Endodermal cell (in vitro differentiated cells): ENCODE measurements around the gene REG4. TPM values are rescaled to one million over a fixed set of nuclear protein-coding genes. Genes with fewer than 3 reads are reported as not detected.

ENCODE experiments used
- DNase-seq: peaks from one replicate; pipeline ENCODE4 v3.0.0-alpha.2; 2017
- H3K27ac ChIP-seq: 2 replicates; pipeline ENCODE4 v1.5.1; 2013; ENCODE audit warnings: mild to moderate bottlenecking, low read depth, low read length, moderate library complexity
- H3K27me3 ChIP-seq: 2 replicates; pipeline ENCODE4 v1.6.1; 2013; ENCODE audit warnings: mild to moderate bottlenecking, low read length, moderate library complexity; ENCODE audit not compliant: insufficient read depth, control insufficient read depth, poor library complexity, severe bottlenecking
- H3K36me3 ChIP-seq: 2 replicates; pipeline ENCODE4 v1.7.0; 2013; ENCODE audit warnings: mild to moderate bottlenecking, low read length, moderate library complexity; ENCODE audit not compliant: control insufficient read depth, insufficient read depth
- H3K4me1 ChIP-seq: one replicate; pipeline ENCODE4 v1.7.0; 2013; ENCODE audit warnings: low read length; ENCODE audit not compliant: control insufficient read depth, insufficient read depth
- H3K4me3 ChIP-seq: 2 replicates; pipeline ENCODE4 v1.5.1; 2013; ENCODE audit warnings: mild to moderate bottlenecking, low read length, moderate library complexity
- H3K9ac ChIP-seq: 2 replicates; pipeline ENCODE4 v1.6.1; 2013; ENCODE audit warnings: mild to moderate bottlenecking, low read length, moderate library complexity; ENCODE audit not compliant: poor library complexity, severe bottlenecking; ENCODE audit errors: extremely low read depth
- H3K9me3 ChIP-seq: 2 replicates; pipeline ENCODE4 v1.6.1; 2013; ENCODE audit warnings: mild to moderate bottlenecking, low read length, moderate library complexity; ENCODE audit not compliant: control insufficient read depth
- H3K27ac Mint-ChIP-seq: 2 replicates; pipeline ENCODE4 v1.8.0; 2020; ENCODE audit warnings: mixed read lengths
- H3K27me3 Mint-ChIP-seq: 2 replicates; pipeline ENCODE4 v1.8.0; 2021; ENCODE audit warnings: mild to moderate bottlenecking, mixed read lengths; ENCODE audit not compliant: insufficient read depth
- H3K36me3 Mint-ChIP-seq: 2 replicates; pipeline ENCODE4 v1.8.0; 2020; ENCODE audit warnings: low read depth, mixed read lengths
- H3K4me1 Mint-ChIP-seq: 2 replicates; pipeline ENCODE4 v1.8.0; 2020; ENCODE audit warnings: mixed read lengths
- H3K4me3 Mint-ChIP-seq: 2 replicates; pipeline ENCODE4 v1.8.0; 2020; ENCODE audit warnings: mild to moderate bottlenecking, moderate library complexity, mixed read lengths
- H3K9me3 Mint-ChIP-seq: 2 replicates; pipeline ENCODE4 v1.8.0; 2020; ENCODE audit warnings: mild to moderate bottlenecking, mixed read lengths
- WGBS, 2 experiments: methylation state at CpG; one replicate each; pipeline versions ENCODE4 v1.1.5 to v1.1.7; 2013; ENCODE audit warnings: missing lambda C conversion rate in 2 of 2, mixed read lengths in 1 of 2; ENCODE audit not compliant: insufficient coverage in 1 of 2, insufficient read length in 1 of 2; 5-methylcytosine and 5-hydroxymethylcytosine counted together
- total RNA-seq, 2 donors: library from RNA; stranded (reverse); fragmentation: NEBNext Ultra II Directional in 1 of 2; extraction: Animal tissue kit (Norgen Biotek cat#: 25700) in 1 of 2; gene quantifications; 2 replicates in 1 of 2; 3 replicates in 1 of 2; pipeline ENCODE4 v1.2.1, GENCODE V29; 2021
- TF ChIP-seq, protein P1 (sequence below): fragments of 200-600 bp; sonication (generic); conservative IDR thresholded peaks from 2 replicates; pipeline ENCODE4 v1.5.0; 2021; ENCODE audit warnings: antibody characterized with exemption, mild to moderate bottlenecking

The REG4 gene
- total RNA-seq, 2 donors from 2014 or later, result not detected

DNA sequence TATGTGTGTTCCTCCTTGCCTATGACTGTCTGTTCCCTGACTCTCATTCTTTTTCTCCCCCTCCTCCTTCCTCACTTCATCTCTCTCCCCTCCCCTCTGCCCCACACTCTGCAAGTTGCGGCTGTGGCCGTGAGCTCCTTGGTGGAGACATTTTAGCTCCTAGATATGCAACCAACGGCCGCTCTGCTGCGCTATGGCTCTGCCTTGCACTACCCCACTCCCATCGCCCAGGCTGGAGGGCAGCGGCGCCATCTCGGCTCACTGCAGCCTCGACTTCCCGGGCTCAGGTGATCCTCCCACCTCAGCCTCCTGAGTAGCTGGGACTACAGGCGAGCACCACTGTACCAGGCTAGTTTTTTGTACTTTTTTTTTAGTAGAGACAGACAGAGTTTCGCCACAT lies 5.5 kb downstream of the REG4 start:
- H3K27me3 ChIP-seq, result peaks cover 35% of the 10 kb centered on the region
- no peak overlapping the region for H3K9ac ChIP-seq
- Mint-ChIP-seq H3K9me3 (no peaks in the 10 kb centered on the region), H3K27ac (no peak overlapping the region), H3K4me1 (peaks cover 4% of the 10 kb centered on the region), H3K36me3 (no peaks in the 10 kb centered on the region), H3K27me3 (peaks cover 16% of the 10 kb centered on the region), H3K4me3 (no peak overlapping the region)
- WGBS, 2 experiments, result 95 to 96% methylated on average over 13 of the region's 13 CpGs
- no peaks in the 10 kb centered on the region for H3K4me1 ChIP-seq
- H3K9me3 ChIP-seq, result no peaks in the 10 kb centered on the region
- DNase-seq, result no peak
- no peaks in the 10 kb centered on the region for H3K36me3 ChIP-seq
- H3K4me3 ChIP-seq, result no peak overlapping the region
- TF ChIP-seq, protein P1, sequence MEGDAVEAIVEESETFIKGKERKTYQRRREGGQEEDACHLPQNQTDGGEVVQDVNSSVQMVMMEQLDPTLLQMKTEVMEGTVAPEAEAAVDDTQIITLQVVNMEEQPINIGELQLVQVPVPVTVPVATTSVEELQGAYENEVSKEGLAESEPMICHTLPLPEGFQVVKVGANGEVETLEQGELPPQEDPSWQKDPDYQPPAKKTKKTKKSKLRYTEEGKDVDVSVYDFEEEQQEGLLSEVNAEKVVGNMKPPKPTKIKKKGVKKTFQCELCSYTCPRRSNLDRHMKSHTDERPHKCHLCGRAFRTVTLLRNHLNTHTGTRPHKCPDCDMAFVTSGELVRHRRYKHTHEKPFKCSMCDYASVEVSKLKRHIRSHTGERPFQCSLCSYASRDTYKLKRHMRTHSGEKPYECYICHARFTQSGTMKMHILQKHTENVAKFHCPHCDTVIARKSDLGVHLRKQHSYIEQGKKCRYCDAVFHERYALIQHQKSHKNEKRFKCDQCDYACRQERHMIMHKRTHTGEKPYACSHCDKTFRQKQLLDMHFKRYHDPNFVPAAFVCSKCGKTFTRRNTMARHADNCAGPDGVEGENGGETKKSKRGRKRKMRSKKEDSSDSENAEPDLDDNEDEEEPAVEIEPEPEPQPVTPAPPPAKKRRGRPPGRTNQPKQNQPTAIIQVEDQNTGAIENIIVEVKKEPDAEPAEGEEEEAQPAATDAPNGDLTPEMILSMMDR, result no peak
- no peak overlapping the region for H3K27ac ChIP-seq

DNA sequence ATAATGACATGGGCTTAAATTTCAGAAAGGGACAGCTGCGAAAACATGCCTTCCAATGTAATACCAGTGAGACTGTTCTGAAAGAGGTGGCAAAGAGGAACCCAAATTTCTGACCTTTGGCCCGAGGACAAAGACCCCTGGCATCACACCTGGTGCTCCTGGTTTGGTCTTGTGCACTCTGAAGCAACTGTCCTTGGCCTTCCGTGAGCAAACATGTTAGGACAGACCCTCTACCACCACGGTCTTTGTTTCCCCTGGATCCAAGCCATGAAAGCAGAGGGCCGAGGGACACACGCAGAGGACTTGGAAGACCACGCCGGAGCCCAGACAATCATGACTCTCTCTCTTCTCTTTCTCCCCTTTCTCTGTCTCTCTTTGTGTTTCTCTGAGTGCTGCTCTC lies 6.0 kb downstream of the REG4 start:
- no peak for DNase-seq
- H3K36me3 Mint-ChIP-seq, result no peaks in the 10 kb centered on the region
- Histone ChIP-seq H3K9ac (no peak overlapping the region), H3K9me3 (no peaks in the 10 kb centered on the region), H3K27ac (no peak overlapping the region), H3K4me1 (no peaks in the 10 kb centered on the region), H3K36me3 (no peaks in the 10 kb centered on the region), H3K27me3 (peaks cover 35% of the 10 kb centered on the region), H3K4me3 (no peak overlapping the region)
- peaks cover 4% of the 10 kb centered on the region for H3K4me1 Mint-ChIP-seq
- H3K27me3 Mint-ChIP-seq, result peaks cover 16% of the 10 kb centered on the region
- H3K27ac Mint-ChIP-seq, result no peak overlapping the region
- TF ChIP-seq, protein P1, result no peak
- no peaks in the 10 kb centered on the region for H3K9me3 Mint-ChIP-seq
- WGBS, 2 experiments, result 94% methylated on average over 7 to 8 of the region's 8 CpGs
- no peak overlapping the region for H3K4me3 Mint-ChIP-seq

DNA sequence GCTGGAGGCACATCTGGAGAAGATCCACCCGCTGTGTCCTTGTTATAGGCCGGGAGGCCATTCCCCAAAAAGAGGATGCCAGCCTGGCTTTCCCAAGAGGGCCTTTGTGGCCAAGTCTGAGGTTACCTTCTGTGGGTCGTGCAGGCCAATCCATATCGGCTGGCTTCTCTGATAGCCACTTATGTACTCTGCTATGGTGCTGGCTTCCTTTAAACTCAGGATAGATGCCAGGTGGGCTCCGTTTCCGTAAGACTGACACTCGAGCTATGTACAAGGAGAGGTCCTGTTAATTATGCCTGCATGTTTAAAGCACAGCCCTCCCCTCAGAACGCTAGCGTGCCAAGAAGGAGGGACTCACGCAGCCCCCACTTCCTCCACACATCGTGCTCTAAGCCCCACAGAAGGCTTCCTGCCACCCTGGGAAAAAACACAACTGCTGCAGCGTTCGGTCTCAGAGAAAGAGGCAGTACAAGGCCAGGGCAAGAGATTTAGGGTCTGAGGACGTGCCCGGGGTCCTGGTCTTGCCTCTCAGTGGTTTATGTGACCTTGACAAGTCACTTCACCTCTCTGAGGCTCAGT lies 11.6 kb downstream of the REG4 start:
- 91 to 93% methylated on average over 13 to 15 of the region's 15 CpGs for WGBS, 2 experiments
- TF ChIP-seq, protein P1, result no peak
- H3K4me3 Mint-ChIP-seq, result no peak overlapping the region
- H3K27me3 Mint-ChIP-seq, result peaks cover 2% of the 10 kb centered on the region
- no peaks in the 10 kb centered on the region for H3K36me3 ChIP-seq
- H3K36me3 Mint-ChIP-seq, result no peaks in the 10 kb centered on the region
- no peak overlapping the region for H3K9ac ChIP-seq
- no peak overlapping the region for H3K27ac Mint-ChIP-seq
- no peak overlapping the region for H3K4me3 ChIP-seq
- no peak overlapping the region for H3K27ac ChIP-seq
- H3K4me1 ChIP-seq, result peaks cover 4% of the 10 kb centered on the region
- no peaks in the 10 kb centered on the region for H3K9me3 ChIP-seq
- no peak for DNase-seq
- peaks cover 4% of the 10 kb centered on the region for H3K27me3 ChIP-seq
- no peaks in the 10 kb centered on the region for H3K9me3 Mint-ChIP-seq
- H3K4me1 Mint-ChIP-seq, result peaks cover 11% of the 10 kb centered on the region
